ENCODE results near the gene TMEM191C. TPM values are rescaled to one million over a fixed set of nuclear protein-coding genes. Genes with fewer than 3 reads are reported as not detected.
"Not testable (repeated sequence)": the region's sequence is repeated elsewhere in the genome, so short reads cannot be mapped to it uniquely, and the experiment has no call there.

Gene TMEM191C
- 1.8 TPM for total RNA-seq

GRCh38 chr22:21467337-21468193, at the start of gene TMEM191C:
Gene TMEM191C, plus strand, starts transcription at chr22:21467387. Its CDS starts 73 bp downstream, at chr22:21467460.
- not testable (repeated sequence) for DNase-seq

- DNase-seq, result not testable (repeated sequence)
Observed at GRCh38 chr22:21417853-21418252, 49.3 kb upstream of the TMEM191C start.

GRCh38 chr22:21418974-21419638, 48.1 kb upstream of the TMEM191C start:
- DNase-seq, result not testable (repeated sequence)

GRCh38 chr22:21420180-21420763, 46.9 kb upstream of the TMEM191C start:
- not testable (repeated sequence) for DNase-seq

- not testable (repeated sequence) for DNase-seq
Observed at GRCh38 chr22:21424084-21424709, 43.0 kb upstream of the TMEM191C start.

GRCh38 chr22:21434378-21435233, 32.6 kb upstream of the TMEM191C start:
- not testable (repeated sequence) for DNase-seq

- not testable (repeated sequence) for DNase-seq
Observed at GRCh38 chr22:21435998-21436810, 31.0 kb upstream of the TMEM191C start.

- not testable (repeated sequence) for DNase-seq
Observed at GRCh38 chr22:21438013-21438412, 29.2 kb upstream of the TMEM191C start.

- not testable (repeated sequence) for DNase-seq
Observed at GRCh38 chr22:21440018-21440636, 27.1 kb upstream of the TMEM191C start.

- not testable (repeated sequence) for DNase-seq
Observed at GRCh38 chr22:21440676-21441075, 26.5 kb upstream of the TMEM191C start.

GRCh38 chr22:21441170-21441569, 26.0 kb upstream of the TMEM191C start:
- DNase-seq, result not testable (repeated sequence)

GRCh38 chr22:21442123-21442522, 25.1 kb upstream of the TMEM191C start:
- DNase-seq, result not testable (repeated sequence)

GRCh38 chr22:21442646-21443045, 24.5 kb upstream of the TMEM191C start:
- DNase-seq, result not testable (repeated sequence)

- no peak for DNase-seq
Observed at GRCh38 chr22:21443057-21443734, 24.0 kb upstream of the TMEM191C start.

GRCh38 chr22:21443735-21444421, 23.3 kb upstream of the TMEM191C start:
- no peak for DNase-seq

GRCh38 chr22:21444701-21445436, 22.3 kb upstream of the TMEM191C start:
- DNase-seq, result no peak

GRCh38 chr22:21445437-21446127, 21.6 kb upstream of the TMEM191C start:
- no peak for DNase-seq

Data from skin of body (tissue), 2 donors.